ENCODE results near the gene CYS1.

DNA sequence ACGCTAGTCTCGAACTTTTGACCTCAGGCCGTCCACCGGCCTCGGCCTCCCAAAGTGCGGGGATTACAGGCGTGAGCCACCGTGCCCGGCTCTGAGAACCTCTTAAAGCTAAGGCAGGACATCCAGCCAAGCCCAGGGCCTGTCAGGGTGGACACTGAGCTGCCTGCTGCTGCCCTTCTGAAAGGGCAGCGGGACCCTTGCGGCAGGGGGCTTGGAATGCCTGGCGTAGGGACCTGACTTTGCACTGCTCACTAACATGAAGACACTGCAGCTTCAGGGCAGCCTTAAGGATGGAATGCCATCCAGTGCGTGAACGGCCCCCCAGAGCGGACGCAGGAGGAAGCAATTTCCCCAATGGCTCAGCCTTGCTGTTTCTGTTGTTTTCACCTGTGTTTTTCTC is 9.0 kb downstream of the CYS1 start:
- no peak for TF ChIP-seq EZH2 (IDR thresholded peaks at IDR 0.05; ENCODE audit: borderline replicate concordance, low read length)
- TF ChIP-seq, protein P1, sequence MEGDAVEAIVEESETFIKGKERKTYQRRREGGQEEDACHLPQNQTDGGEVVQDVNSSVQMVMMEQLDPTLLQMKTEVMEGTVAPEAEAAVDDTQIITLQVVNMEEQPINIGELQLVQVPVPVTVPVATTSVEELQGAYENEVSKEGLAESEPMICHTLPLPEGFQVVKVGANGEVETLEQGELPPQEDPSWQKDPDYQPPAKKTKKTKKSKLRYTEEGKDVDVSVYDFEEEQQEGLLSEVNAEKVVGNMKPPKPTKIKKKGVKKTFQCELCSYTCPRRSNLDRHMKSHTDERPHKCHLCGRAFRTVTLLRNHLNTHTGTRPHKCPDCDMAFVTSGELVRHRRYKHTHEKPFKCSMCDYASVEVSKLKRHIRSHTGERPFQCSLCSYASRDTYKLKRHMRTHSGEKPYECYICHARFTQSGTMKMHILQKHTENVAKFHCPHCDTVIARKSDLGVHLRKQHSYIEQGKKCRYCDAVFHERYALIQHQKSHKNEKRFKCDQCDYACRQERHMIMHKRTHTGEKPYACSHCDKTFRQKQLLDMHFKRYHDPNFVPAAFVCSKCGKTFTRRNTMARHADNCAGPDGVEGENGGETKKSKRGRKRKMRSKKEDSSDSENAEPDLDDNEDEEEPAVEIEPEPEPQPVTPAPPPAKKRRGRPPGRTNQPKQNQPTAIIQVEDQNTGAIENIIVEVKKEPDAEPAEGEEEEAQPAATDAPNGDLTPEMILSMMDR (IDR thresholded peaks at IDR 0.05; ENCODE audit: low read length): no peak

Measured in OCI-LY1 (cell line).